ENCODE results near the gene CPAMD8. TPM values are rescaled to one million over a fixed set of nuclear protein-coding genes. Genes with fewer than 3 reads are reported as not detected.

The CPAMD8 gene
- total and polyA plus RNA-seq, 2 of the 8 experiments (the other 6 are each of a cell fraction or from before 2014, with no cell fraction given): 6.1 to 9.2 TPM

DNA sequence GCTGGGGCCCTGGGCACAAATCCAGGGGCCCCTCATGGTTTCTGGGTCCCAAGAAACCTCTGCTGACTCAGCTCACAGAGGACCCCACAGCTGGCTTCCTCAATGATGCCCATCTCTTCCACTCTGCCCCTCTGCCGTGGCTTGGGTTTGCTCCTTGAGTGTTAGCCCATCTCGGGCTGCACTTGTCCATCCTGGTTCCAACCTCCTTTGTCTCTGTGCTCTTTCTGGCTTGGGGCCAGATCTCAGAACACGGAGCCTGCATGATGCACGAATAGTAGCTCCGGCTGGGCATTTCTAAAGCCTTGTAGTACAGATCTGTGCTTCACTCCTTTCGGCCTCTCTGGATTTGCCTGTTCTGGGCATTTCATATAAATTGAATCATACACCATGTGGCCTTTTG lies 84.0 kb downstream of the CPAMD8 start (continued):
- TF ChIP-seq POLR2AphosphoS5 (IDR thresholded peaks at IDR 0.05; ENCODE audit: low read depth, low read length) (no peak), ASH2L (IDR thresholded peaks at IDR 0.05; ENCODE audit: low read length) (no peak), SIX5 (IDR thresholded peaks at IDR 0.05; ENCODE audit: low read depth, low read length) (no peak), RFX5 (IDR thresholded peaks at IDR 0.05; ENCODE audit: borderline replicate concordance, low read depth, low read length) (no peak), TEAD4 (IDR thresholded peaks at IDR 0.05; ENCODE audit: low read depth, low read length) (no peak)

Measured in H1 (cell line).